Activated CD8-positive, alpha-beta memory T cell treated with anti-CD3 and anti-CD28 coated beads for 4 hours (primary cell): ENCODE data around the gene PLA2G4C.

Experiments
- DNase-seq, 2 donors: peaks; one replicate each; pipeline ENCODE4 v3.0.0-alpha.2; 2020; ENCODE audit warnings: low read depth in 2 of 2

Gene PLA2G4C

GRCh38 chr19:48060381-48060780 lies 50.2 kb downstream of the PLA2G4C start:
- DNase-seq: no peak

- DNase-seq: no peak
Observed at GRCh38 chr19:48059331-48059730, 51.3 kb downstream of the PLA2G4C start.

- DNase-seq: no peak
Observed at GRCh38 chr19:48053856-48054255, 56.8 kb downstream of the PLA2G4C start.

- no peak for DNase-seq
Observed at GRCh38 chr19:48053076-48053475, 57.5 kb downstream of the PLA2G4C start.

GRCh38 chr19:48051335-48052033 lies 59.1 kb downstream of the PLA2G4C start:
- DNase-seq: no peak

- no peak for DNase-seq
Observed at GRCh38 chr19:48044561-48044960, 66.1 kb downstream of the PLA2G4C start.

- DNase-seq: no peak
Observed at GRCh38 chr19:48043675-48044258, 66.8 kb downstream of the PLA2G4C start, which contains the start of gene CABP5. TSS of gene CABP5 (minus strand) at chr19:48044079. CDS start at chr19:48043922, 157 bp downstream.

- DNase-seq: no peak
Observed at GRCh38 chr19:48041877-48042580, 68.6 kb downstream of the PLA2G4C start.

- DNase-seq: no peak
Observed at GRCh38 chr19:48036765-48037164, 73.9 kb downstream of the PLA2G4C start.

GRCh38 chr19:48033604-48034003 lies 77.0 kb downstream of the PLA2G4C start:
- no peak for DNase-seq

GRCh38 chr19:48030073-48030472 lies 80.5 kb downstream of the PLA2G4C start:
- DNase-seq: no peak

GRCh38 chr19:48029431-48029830 lies 81.2 kb downstream of the PLA2G4C start:
- no peak for DNase-seq

GRCh38 chr19:48025480-48025879 lies 85.1 kb downstream of the PLA2G4C start:
- DNase-seq: no peak

GRCh38 chr19:48023518-48023917 lies 87.1 kb downstream of the PLA2G4C start:
- DNase-seq: no peak

- DNase-seq: no peak
Observed at GRCh38 chr19:48023011-48023410, 87.6 kb downstream of the PLA2G4C start.

GRCh38 chr19:48020686-48021085 lies 89.9 kb downstream of the PLA2G4C start:
- DNase-seq: no peak

GRCh38 chr19:48010932-48011758 lies 99.5 kb downstream of the PLA2G4C start:
- no peak for DNase-seq

- no peak for DNase-seq
Observed at GRCh38 chr19:48006762-48007161, 103.9 kb downstream of the PLA2G4C start.

GRCh38 chr19:48004236-48004635 lies 106.4 kb downstream of the PLA2G4C start:
- DNase-seq: no peak

- no peak for DNase-seq
Observed at GRCh38 chr19:48000846-48001245, 109.8 kb downstream of the PLA2G4C start.

GRCh38 chr19:47998800-47999199 lies 111.8 kb downstream of the PLA2G4C start:
- no peak for DNase-seq
